IMR-90 (cell line): ENCODE results near the gene GCNT4. TPM values are rescaled to one million over a fixed set of nuclear protein-coding genes. Genes with fewer than 3 reads are reported as not detected.

Experiments
- ATAC-seq: fragments of 200-7000 bp; cut with Tn5 transposase; 2 replicates; pipeline ENCODE4 v1.9.1; 2020; ENCODE audit warnings: low read depth, mild to moderate bottlenecking, moderate library complexity
- BruUV-seq: library from RNA; stranded (reverse); fragments of 400-500 nt; replicated peaks from 2 replicates; lab custom pipeline; 2021; lab: Mats Ljungman, UMichigan
- CTCF ChIA-PET: fragments of 300-600 bp; formaldehyde crosslinking; extraction: SDS; loops from one replicate; lab custom pipeline; 2021; ENCODE audit warnings: antibody characterized with exemption; lab: Yijun Ruan, JAX
- POLR2A ChIA-PET: fragments of 300-600 bp; sonication (Branson Sonifier 250); formaldehyde crosslinking; loops from one replicate; lab custom pipeline; 2022; ENCODE audit warnings: antibody characterized with exemption; ENCODE audit not compliant: unreplicated experiment; lab: Charles Lee
- DNase-seq: peaks from one replicate; pipeline ENCODE4 v3.0.0; 2013
- H2AFZ ChIP-seq: replicated peaks from 2 replicates; pipeline ENCODE3; 2013; ENCODE audit warnings: low read length, mild to moderate bottlenecking; ENCODE audit not compliant: poor library complexity
- H2AK5ac ChIP-seq: 2 replicates; pipeline ENCODE4 v1.6.1; 2013; ENCODE audit warnings: low read depth, low read length, inconsistent platforms
- H2AK9ac ChIP-seq: replicated peaks from 2 replicates; pipeline ENCODE3; 2013; ENCODE audit warnings: mild to moderate bottlenecking, low read depth, low read length, moderate library complexity; ENCODE audit not compliant: poor library complexity
- H2BK120ac ChIP-seq: 2 replicates; pipeline ENCODE4 v1.6.1; 2013; ENCODE audit warnings: low read depth, low read length, inconsistent platforms
- H2BK15ac ChIP-seq: 3 replicates; pipeline ENCODE4 v1.6.1; 2013; ENCODE audit warnings: low read depth, low read length, inconsistent platforms
- H2BK20ac ChIP-seq: 2 replicates; pipeline ENCODE4 v1.6.1; 2013; ENCODE audit warnings: low read depth, mild to moderate bottlenecking, inconsistent platforms, low read length, moderate library complexity
- H2BK5ac ChIP-seq: 2 replicates; pipeline ENCODE4 v1.6.1; 2013; ENCODE audit warnings: mild to moderate bottlenecking, low read depth, low read length, inconsistent platforms; ENCODE audit not compliant: poor library complexity, severe bottlenecking
- H3K14ac ChIP-seq: replicated peaks from 2 replicates; pipeline ENCODE4 v1.6.1; 2013; ENCODE audit warnings: low read depth, low read length, inconsistent platforms
- H3K18ac ChIP-seq: 2 replicates; pipeline ENCODE4 v1.6.1; 2013; ENCODE audit warnings: low read depth, low read length, control low read depth
- H3K23ac ChIP-seq: 2 replicates; pipeline ENCODE4 v1.6.1; 2013; ENCODE audit warnings: low read depth, low read length, inconsistent platforms
- H3K27ac ChIP-seq: 2 replicates; pipeline ENCODE4 v1.5.1; 2013; ENCODE audit warnings: mild to moderate bottlenecking, control low read depth, low read length; ENCODE audit not compliant: insufficient read depth
- H3K27me3 ChIP-seq: 2 replicates; pipeline ENCODE4 v1.6.1; 2013; ENCODE audit warnings: low read length; ENCODE audit not compliant: control insufficient read depth, insufficient read depth
- H3K36me3 ChIP-seq: 2 replicates; pipeline ENCODE4 v1.6.1; 2013; ENCODE audit warnings: low read length, mixed read lengths; ENCODE audit not compliant: control insufficient read depth, insufficient read depth
- H3K4ac ChIP-seq: 2 replicates; pipeline ENCODE4 v1.6.1; 2013; ENCODE audit warnings: low read depth, low read length, inconsistent platforms
- H3K4me1 ChIP-seq: 2 replicates; pipeline ENCODE4 v1.6.1; 2013; ENCODE audit warnings: low read length, mixed read lengths; ENCODE audit not compliant: control insufficient read depth, insufficient read depth
- H3K4me2 ChIP-seq: 2 replicates; pipeline ENCODE4 v1.6.1; 2013; ENCODE audit warnings: low read depth, mild to moderate bottlenecking, control low read depth, low read length, moderate library complexity
- H3K4me3 ChIP-seq: 2 replicates; pipeline ENCODE4 v1.5.1; 2013; ENCODE audit warnings: low read depth, mild to moderate bottlenecking, control low read depth, low read length, moderate library complexity; ENCODE audit not compliant: insufficient read depth
- H3K56ac ChIP-seq: 2 replicates; pipeline ENCODE4 v1.6.1; 2013; ENCODE audit warnings: low read length, inconsistent platforms; ENCODE audit not compliant: insufficient read depth; ENCODE audit errors: extremely low read depth
- H3K79me1 ChIP-seq, 2 experiments: 2 replicates each; pipeline ENCODE4 v1.6.1; 2013; ENCODE audit warnings: low read length in 2 of 2, inconsistent platforms in 1 of 2, low read depth in 1 of 2
- H3K9ac ChIP-seq: 2 replicates; pipeline ENCODE4 v1.6.1; 2013; ENCODE audit warnings: low read depth, low read length, control low read depth
- H3K9me1 ChIP-seq: 2 replicates; pipeline ENCODE4 v1.6.1; 2013; ENCODE audit warnings: low read length, inconsistent platforms; ENCODE audit not compliant: insufficient read depth
- H3K9me3 ChIP-seq: 2 replicates; pipeline ENCODE4 v1.6.1; 2013; ENCODE audit warnings: low read length; ENCODE audit not compliant: control insufficient read depth, insufficient read depth
- H4K20me1 ChIP-seq: 2 replicates; pipeline ENCODE4 v1.6.1; 2013; ENCODE audit warnings: low read length, inconsistent platforms; ENCODE audit not compliant: insufficient read depth
- H4K5ac ChIP-seq: 2 replicates; pipeline ENCODE4 v1.6.1; 2013; ENCODE audit warnings: mild to moderate bottlenecking, low read depth, low read length, control low read depth
- H4K8ac ChIP-seq, 2 experiments: 2 replicates each; pipeline ENCODE4 v1.6.1; 2013; ENCODE audit warnings: low read depth in 2 of 2, low read length in 2 of 2, control low read depth in 1 of 2, inconsistent platforms in 1 of 2
- H4K91ac ChIP-seq: 2 replicates; pipeline ENCODE4 v1.6.1; 2013; ENCODE audit warnings: low read depth, low read length, inconsistent platforms; ENCODE audit not compliant: insufficient read depth
- CEBPB ChIP-seq: IDR thresholded peaks from 2 replicates; pipeline ENCODE4 v1.6.1; 2012; ENCODE audit warnings: low read depth, low read length, improper control_type of control experiment
- CHD1 ChIP-seq: IDR thresholded peaks from 2 replicates; pipeline ENCODE4 v1.6.1; 2012; ENCODE audit warnings: low read depth, low read length, improper control_type of control experiment
- FOS ChIP-seq: fragments of 150-350 bp; IDR thresholded peaks from 2 replicates; pipeline ENCODE4 v1.6.1; 2016; ENCODE audit warnings: low read depth, low read length
- MAFK ChIP-seq: IDR thresholded peaks from 2 replicates; pipeline ENCODE4 v1.6.1; 2012; ENCODE audit warnings: low read depth, low read length, improper control_type of control experiment
- MAZ ChIP-seq: IDR thresholded peaks from 2 replicates; pipeline ENCODE4 v1.6.1; 2012; ENCODE audit warnings: low read depth, mild to moderate bottlenecking, low read length, improper control_type of control experiment, moderate library complexity, borderline replicate concordance
- MXI1 ChIP-seq: IDR thresholded peaks from 2 replicates; pipeline ENCODE4 v1.6.1; 2012; ENCODE audit warnings: low read depth, mild to moderate bottlenecking, low read length, moderate library complexity, borderline replicate concordance
- NFE2L2 ChIP-seq: fragments of 150-350 bp; IDR thresholded peaks from 2 replicates; pipeline ENCODE4 v1.6.1; 2016; ENCODE audit warnings: low read depth, mild to moderate bottlenecking, low read length
- POLR2A ChIP-seq: IDR thresholded peaks from 2 replicates; pipeline ENCODE4 v1.6.1; 2012; ENCODE audit warnings: mild to moderate bottlenecking, low read depth, low read length
- RAD21 ChIP-seq: IDR thresholded peaks from 2 replicates; pipeline ENCODE4 v1.6.1; 2012; ENCODE audit warnings: low read length, improper control_type of control experiment
- RCOR1 ChIP-seq: IDR thresholded peaks from 2 replicates; pipeline ENCODE4 v1.6.1; 2012; ENCODE audit warnings: mild to moderate bottlenecking, low read length, improper control_type of control experiment; ENCODE audit not compliant: insufficient replicate concordance
- RFX5 ChIP-seq: IDR thresholded peaks from 2 replicates; pipeline ENCODE4 v1.8.0; 2012; ENCODE audit warnings: low read depth, mild to moderate bottlenecking, low read length, moderate library complexity
- SMC3 ChIP-seq: fragments of 150-350 bp; IDR thresholded peaks from 2 replicates; pipeline ENCODE4 v1.6.1; 2016; ENCODE audit warnings: low read depth, mild to moderate bottlenecking, antibody characterized with exemption, low read length, moderate library complexity
- WGBS, 2 experiments: methylation state at CpG; one replicate each; pipeline versions ENCODE4 v1.1.5 to v1.1.7; 2013; ENCODE audit warnings: missing lambda C conversion rate in 2 of 2; ENCODE audit not compliant: insufficient read length in 1 of 2; ENCODE audit errors: extremely low coverage in 2 of 2; 5-methylcytosine and 5-hydroxymethylcytosine counted together
- dilution Hi-C: fragments of 300-500 bp; cut with HindIII; formaldehyde crosslinking; loops from one replicate; pipeline ENCODE4 v1.14.3; 2018; ENCODE audit warnings: low sequenced_read_pairs; ENCODE audit not compliant: unreplicated experiment
- in situ Hi-C: fragments of 300-500 bp; cut with MboI; formaldehyde crosslinking; loops from 3 replicates; pipeline ENCODE4 v1.14.3; 2019; ENCODE audit warnings: low sequenced_read_pairs, inconsistent platforms, mixed read lengths
- intact Hi-C: fragments of 100-400 bp; cut with micrococcal nuclease; formaldehyde crosslinking; loops from 2 replicates; pipeline ENCODE4 v1.10.0; 2022
- polyA plus RNA-seq, 3 experiments: library from polyadenylated mRNA; depleted of rRNA; stranded (reverse); fragments of >200 nt; gene quantifications; 2 replicates each; pipeline ENCODE4 v1.2.3, GENCODE V29; 2012; ENCODE audit warnings: low replicate concordance in 1 of 3
- total RNA-seq: library from RNA; depleted of rRNA; stranded (reverse); fragments of >200 nt; gene quantifications from 2 replicates; pipeline ENCODE4 v1.2.3, GENCODE V29; 2012
- TF ChIP-seq, protein P1 (sequence below): fragments of 150-350 bp; IDR thresholded peaks from 2 replicates; pipeline ENCODE4 v1.6.1; 2016; ENCODE audit warnings: low read depth, mild to moderate bottlenecking, low read length, moderate library complexity, borderline replicate concordance
- TF ChIP-seq, protein P2 (sequence below): conservative IDR thresholded peaks from 2 replicates; pipeline ENCODE4 v1.5.1; 2012; ENCODE audit warnings: mild to moderate bottlenecking, low read depth, low read length, improper control_type of control experiment

GCNT4 gene
- total and polyA plus RNA-seq, 2 of the 4 experiments (the other 2 are of a cell fraction) = 0.46 to 1.8 TPM

DNA sequence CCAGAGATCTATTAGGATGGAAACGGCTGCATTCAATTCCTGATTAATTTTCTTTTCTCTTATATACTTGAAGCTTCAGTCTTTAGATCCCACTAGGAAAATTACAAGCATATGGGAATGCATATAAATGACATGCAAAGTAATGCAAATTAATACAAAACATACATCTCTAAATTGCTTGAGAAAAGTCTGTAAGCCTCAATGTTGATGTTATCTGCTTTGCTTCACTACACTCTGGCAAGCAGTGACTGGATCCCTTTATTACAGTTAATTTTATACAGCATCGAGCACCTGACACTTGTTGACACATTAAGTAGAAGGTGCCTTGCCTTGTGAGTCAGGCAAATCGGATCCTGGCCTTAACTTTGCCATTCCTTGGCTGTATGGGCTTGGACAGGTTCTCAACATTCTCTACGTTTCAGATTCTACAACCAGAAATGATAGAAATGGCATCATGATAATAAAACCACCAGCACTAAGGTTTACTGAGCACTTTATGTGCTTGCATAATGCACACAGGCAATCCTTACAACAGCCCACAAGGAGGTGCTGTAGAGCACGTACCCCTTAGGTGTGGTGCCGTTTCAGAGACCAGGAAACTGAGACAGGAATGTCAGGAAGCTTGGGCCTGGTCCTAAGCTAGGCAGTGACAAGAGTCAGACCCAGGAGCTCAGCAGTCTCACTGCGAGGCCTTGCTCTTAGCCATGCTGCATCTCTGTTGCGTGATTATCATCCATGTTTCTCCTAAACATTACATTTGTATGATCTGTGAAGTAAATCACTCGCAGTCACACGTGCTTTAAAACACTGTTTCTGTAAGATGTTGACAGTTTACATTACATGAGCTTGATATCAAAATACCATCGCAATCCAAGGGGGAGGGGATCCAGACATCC is 2.7 kb downstream of the GCNT4 start:
- H3K23ac ChIP-seq = peak overlapping the region; percentile 30; the same call in 1 of the 2 replicates
- peaks cover 7% of the 10 kb centered on the region; the same call in 1 of the 2 replicates for H4K20me1 ChIP-seq
- no peak overlapping the region for H4K91ac ChIP-seq
- DNase-seq (peak; percentile 62), ATAC-seq (no peak)
- H3K27me3 ChIP-seq = no peaks in the 10 kb centered on the region
- peaks cover 3 to 47% of the 10 kb centered on the region in 2 experiments; a peak in 3 of 4 replicates for H3K79me1 ChIP-seq
- H3K9me3 ChIP-seq = no peaks in the 10 kb centered on the region
- H2BK120ac ChIP-seq = peak overlapping the region; percentile 36; the same call in 1 of the 2 replicates
- CTCF ChIA-PET = interaction anchor here (0.6 to 1.4 kb wide), 10 partner anchors 10 to 374 kb away, joined by 3 to 7 read pairs (median 4); partner anchors contain the start of gene ANKRD31
- H4K5ac ChIP-seq = peak overlapping the region; percentile 13
- in situ Hi-C loops = no loop called here
- POLR2A ChIA-PET = no interaction called here
- H2AK9ac ChIP-seq = no peak overlapping the region
- H3K18ac ChIP-seq = peak overlapping the region; percentile 8; the same call in 1 of the 2 replicates
- no peak overlapping the region for H3K56ac ChIP-seq
- H3K4ac ChIP-seq = peak overlapping the region; percentile 31
- peak overlapping the region; percentile 53 for H2AK5ac ChIP-seq
- peak overlapping the region; percentile 0; the same call in 1 of the 3 replicates for H2BK15ac ChIP-seq
- H4K8ac ChIP-seq = peak overlapping the region in 1 of 2 experiments; percentile 64; a peak in 2 of 4 replicates
- peak overlapping the region; percentile 76 for H2AFZ ChIP-seq
- no peak overlapping the region for H3K4me2 ChIP-seq
- H3K14ac ChIP-seq = no peak overlapping the region
- no peak overlapping the region for H3K4me3 ChIP-seq
- no CpG with 5 or more reads among the region's 11 CpGs for WGBS, 2 experiments
- H3K36me3 ChIP-seq = peaks cover 6% of the 10 kb centered on the region; the same call in 1 of the 2 replicates
- no peak overlapping the region for H2BK5ac ChIP-seq
- H3K4me1 ChIP-seq = peaks cover 20% of the 10 kb centered on the region
- BruUV-seq = no TSS peak
- no peak overlapping the region for H3K9ac ChIP-seq
- peak overlapping the region; percentile 9; the same call in 1 of the 2 replicates for H2BK20ac ChIP-seq
- H3K27ac ChIP-seq = no peak overlapping the region
- H3K9me1 ChIP-seq = peaks cover 27% of the 10 kb centered on the region
- dilution Hi-C loops = no loop called here
- intact Hi-C loops = loop anchor here (2.0 to 10.0 kb wide), 7 partner anchors 95 to 1765 kb away; partner anchors contain the start of genes F2RL1, GFM2 and NSA2
- no peak for TF ChIP-seq CHD1
- TF ChIP-seq FOS = no peak
- TF ChIP-seq SMC3 = peak; percentile 52
- no peak for TF ChIP-seq RFX5
- TF ChIP-seq CEBPB = peak; percentile 79
- TF ChIP-seq, protein P1, sequence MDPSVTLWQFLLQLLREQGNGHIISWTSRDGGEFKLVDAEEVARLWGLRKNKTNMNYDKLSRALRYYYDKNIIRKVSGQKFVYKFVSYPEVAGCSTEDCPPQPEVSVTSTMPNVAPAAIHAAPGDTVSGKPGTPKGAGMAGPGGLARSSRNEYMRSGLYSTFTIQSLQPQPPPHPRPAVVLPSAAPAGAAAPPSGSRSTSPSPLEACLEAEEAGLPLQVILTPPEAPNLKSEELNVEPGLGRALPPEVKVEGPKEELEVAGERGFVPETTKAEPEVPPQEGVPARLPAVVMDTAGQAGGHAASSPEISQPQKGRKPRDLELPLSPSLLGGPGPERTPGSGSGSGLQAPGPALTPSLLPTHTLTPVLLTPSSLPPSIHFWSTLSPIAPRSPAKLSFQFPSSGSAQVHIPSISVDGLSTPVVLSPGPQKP = no peak
- TF ChIP-seq MAFK = no peak
- peak; percentile 49 for TF ChIP-seq RAD21
- no peak for TF ChIP-seq RCOR1
- TF ChIP-seq MAZ = no peak
- TF ChIP-seq, protein P2, sequence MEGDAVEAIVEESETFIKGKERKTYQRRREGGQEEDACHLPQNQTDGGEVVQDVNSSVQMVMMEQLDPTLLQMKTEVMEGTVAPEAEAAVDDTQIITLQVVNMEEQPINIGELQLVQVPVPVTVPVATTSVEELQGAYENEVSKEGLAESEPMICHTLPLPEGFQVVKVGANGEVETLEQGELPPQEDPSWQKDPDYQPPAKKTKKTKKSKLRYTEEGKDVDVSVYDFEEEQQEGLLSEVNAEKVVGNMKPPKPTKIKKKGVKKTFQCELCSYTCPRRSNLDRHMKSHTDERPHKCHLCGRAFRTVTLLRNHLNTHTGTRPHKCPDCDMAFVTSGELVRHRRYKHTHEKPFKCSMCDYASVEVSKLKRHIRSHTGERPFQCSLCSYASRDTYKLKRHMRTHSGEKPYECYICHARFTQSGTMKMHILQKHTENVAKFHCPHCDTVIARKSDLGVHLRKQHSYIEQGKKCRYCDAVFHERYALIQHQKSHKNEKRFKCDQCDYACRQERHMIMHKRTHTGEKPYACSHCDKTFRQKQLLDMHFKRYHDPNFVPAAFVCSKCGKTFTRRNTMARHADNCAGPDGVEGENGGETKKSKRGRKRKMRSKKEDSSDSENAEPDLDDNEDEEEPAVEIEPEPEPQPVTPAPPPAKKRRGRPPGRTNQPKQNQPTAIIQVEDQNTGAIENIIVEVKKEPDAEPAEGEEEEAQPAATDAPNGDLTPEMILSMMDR = peak; percentile 73
- no peak for TF ChIP-seq NFE2L2
- TF ChIP-seq POLR2A = no peak
- no peak for TF ChIP-seq MXI1
